Hepatocyte (in vitro differentiated cells): Measurements from ENCODE around the gene ZNF132. TPM values are rescaled to one million over a fixed set of nuclear protein-coding genes. Genes with fewer than 3 reads are reported as not detected.

Experiments used
- DNase-seq: peaks from one replicate; pipeline ENCODE4 v3.0.0-alpha.2; 2016; ENCODE audit warnings: low spot score
- H2AFZ ChIP-seq: fragments of 200-600 bp; sonication (generic); 2 replicates; pipeline ENCODE4 v1.6.0; 2016; ENCODE audit warnings: antibody characterized with exemption, mild to moderate bottlenecking
- H3K27ac ChIP-seq: fragments of 200-600 bp; sonication (generic); 2 replicates; pipeline ENCODE4 v1.5.1; 2016; ENCODE audit warnings: mild to moderate bottlenecking
- H3K27me3 ChIP-seq: fragments of 200-600 bp; sonication (generic); 2 replicates; pipeline ENCODE4 v1.6.1; 2016
- H3K36me3 ChIP-seq: fragments of 200-600 bp; sonication (generic); replicated peaks from 2 replicates; pipeline ENCODE4 v1.5.1; 2016; ENCODE audit warnings: low read depth; ENCODE audit not compliant: insufficient read depth
- H3K4me1 ChIP-seq: fragments of 200-600 bp; sonication (generic); 2 replicates; pipeline ENCODE4 v1.5.1; 2016; ENCODE audit warnings: mild to moderate bottlenecking, moderate library complexity; ENCODE audit not compliant: insufficient read depth
- H3K4me2 ChIP-seq: fragments of 200-600 bp; sonication (generic); 2 replicates; pipeline ENCODE4 v1.6.0; 2016
- H3K4me3 ChIP-seq: fragments of 200-600 bp; sonication (generic); 2 replicates; pipeline ENCODE4 v1.5.1; 2016; ENCODE audit warnings: mild to moderate bottlenecking
- H3K79me2 ChIP-seq: fragments of 200-600 bp; sonication (generic); 2 replicates; pipeline ENCODE4 v1.6.0; 2017; ENCODE audit warnings: mild to moderate bottlenecking
- H3K9me2 ChIP-seq: fragments of 200-600 bp; sonication (generic); replicated peaks from 2 replicates; pipeline ENCODE4 v1.6.0; 2017; ENCODE audit warnings: mild to moderate bottlenecking; ENCODE audit not compliant: insufficient read depth
- H3K9me3 ChIP-seq: fragments of 200-600 bp; sonication (generic); 2 replicates; pipeline ENCODE4 v1.5.1; 2016; ENCODE audit warnings: low read depth, mild to moderate bottlenecking
- H4K20me1 ChIP-seq: fragments of 200-600 bp; sonication (generic); 2 replicates; pipeline ENCODE4 v1.6.0; 2016; ENCODE audit warnings: mild to moderate bottlenecking; ENCODE audit not compliant: insufficient read depth, poor library complexity, severe bottlenecking
- CTCF ChIP-seq: fragments of 200-600 bp; sonication (generic); IDR thresholded peaks from 2 replicates; pipeline ENCODE4 v1.5.1; 2016; ENCODE audit warnings: antibody characterized with exemption, mild to moderate bottlenecking; ENCODE audit not compliant: poor library complexity
- EZH2 ChIP-seq: fragments of 200-600 bp; sonication (generic); IDR thresholded peaks from 2 replicates; pipeline ENCODE4 v1.6.1; 2016; ENCODE audit warnings: antibody characterized with exemption, mild to moderate bottlenecking, borderline replicate concordance
- EZH2phosphoT487 ChIP-seq: fragments of 200-600 bp; sonication (generic); IDR thresholded peaks from one replicate; pipeline ENCODE4 v1.6.1; 2018; ENCODE audit warnings: antibody characterized with exemption, mild to moderate bottlenecking, low read depth, moderate library complexity; ENCODE audit not compliant: unreplicated experiment, severe bottlenecking
- WGBS: methylation state at CpG from one replicate; pipeline ENCODE4 v1.1.6; 2016; ENCODE audit warnings: low lambda C conversion rate; ENCODE audit errors: missing lambda C conversion rate; 5-methylcytosine and 5-hydroxymethylcytosine counted together
- polyA plus RNA-seq: library from polyadenylated mRNA; unstranded; fragments of >200 nt; fragmentation: Nextera tagmentation; extraction: Ambion mirVana; gene quantifications from 2 replicates; pipeline ENCODE4 v1.2.1, GENCODE V29; 2016
- total RNA-seq: library from RNA; depleted of rRNA; stranded (reverse); fragments of >200 nt; gene quantifications from 2 replicates; pipeline ENCODE4 v1.2.3, GENCODE V29; 2014

The ZNF132 gene
- total and polyA plus RNA-seq, 2 experiments from 2014 or later, result 0.35 to 1.0 TPM

GRCh38 chr19:58440556-58440955 is 603 bp upstream of the ZNF132 start:
- WGBS, result 89% methylated on average over 20 of the region's 31 CpGs
- H2AFZ ChIP-seq, result peak overlapping the region; percentile 44
- no peaks in the 10 kb centered on the region for H3K9me3 ChIP-seq
- no peaks in the 10 kb centered on the region for H3K36me3 ChIP-seq
- H3K79me2 ChIP-seq, result no peaks in the 10 kb centered on the region
- peak overlapping the region; percentile 12 for H3K4me3 ChIP-seq
- H3K4me2 ChIP-seq, result peak overlapping the region; percentile 83
- H3K27ac ChIP-seq, result peak overlapping the region; percentile 13
- no peaks in the 10 kb centered on the region for H3K27me3 ChIP-seq
- H4K20me1 ChIP-seq, result no peaks in the 10 kb centered on the region
- DNase-seq, result no peak
- H3K4me1 ChIP-seq, result peaks cover 5% of the 10 kb centered on the region
- H3K9me2 ChIP-seq, result no peaks in the 10 kb centered on the region
- TF ChIP-seq CTCF (no peak), EZH2phosphoT487 (no peak), EZH2 (no peak)

DNA sequence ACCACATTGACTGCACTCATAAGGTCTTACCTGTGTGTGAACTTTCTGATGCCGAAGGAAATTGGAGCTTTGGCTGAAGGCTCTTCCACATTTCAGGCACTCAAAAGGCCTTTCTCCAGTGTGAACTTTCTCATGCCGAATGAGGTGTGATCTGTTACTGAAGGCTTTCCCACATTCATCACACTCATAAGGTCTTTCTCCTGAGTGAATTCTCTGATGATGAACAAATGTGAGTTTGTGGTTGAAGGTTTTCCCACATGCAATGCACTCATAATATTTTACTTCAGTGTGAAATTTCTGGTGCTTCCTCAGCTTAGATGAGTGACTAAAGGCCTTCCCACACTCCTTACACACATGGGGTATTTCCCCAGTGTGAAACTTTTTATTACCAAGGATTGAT is 5.7 kb downstream of the ZNF132 start:
- Histone ChIP-seq H3K36me3 (no peaks in the 10 kb centered on the region), H3K9me2 (no peaks in the 10 kb centered on the region), H3K27me3 (no peaks in the 10 kb centered on the region), H3K4me3 (no peak overlapping the region), H3K4me1 (no peaks in the 10 kb centered on the region), H2AFZ (no peak overlapping the region), H3K79me2 (no peaks in the 10 kb centered on the region), H3K4me2 (no peak overlapping the region), H3K27ac (no peak overlapping the region), H4K20me1 (no peaks in the 10 kb centered on the region), H3K9me3 (peaks cover 12% of the 10 kb centered on the region)
- no peak for DNase-seq
- TF ChIP-seq EZH2 (no peak), EZH2phosphoT487 (no peak), CTCF (no peak)
- 98% methylated on average over 2 of the region's 2 CpGs for WGBS

DNA sequence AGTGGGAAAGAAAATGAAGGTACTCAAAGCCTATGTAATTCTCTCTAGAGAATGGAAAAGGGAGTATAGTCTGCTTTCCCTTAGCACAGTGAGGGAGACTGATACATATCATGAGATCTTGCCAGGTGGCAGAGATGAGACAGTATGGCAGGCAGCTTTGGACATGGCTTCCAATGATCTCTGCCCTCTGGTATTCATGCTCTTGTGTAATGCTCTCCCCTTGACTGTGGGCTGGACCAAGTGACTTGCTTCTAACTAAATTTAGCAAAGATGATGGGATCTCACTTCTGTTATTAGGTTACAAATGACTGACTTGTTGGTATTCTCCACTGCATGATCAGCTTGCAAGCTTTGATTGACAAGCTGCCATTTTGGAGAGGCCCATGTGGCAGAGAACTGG is 10.2 kb downstream of the ZNF132 start:
- H2AFZ ChIP-seq, result no peak overlapping the region
- no peaks in the 10 kb centered on the region for H3K79me2 ChIP-seq
- TF ChIP-seq EZH2, result no peak
- no peak for TF ChIP-seq EZH2phosphoT487
- TF ChIP-seq CTCF, result no peak
- no peak overlapping the region for H3K27ac ChIP-seq
- no peaks in the 10 kb centered on the region for H3K36me3 ChIP-seq
- H3K4me3 ChIP-seq, result no peak overlapping the region
- no peak for DNase-seq
- no peaks in the 10 kb centered on the region for H3K4me1 ChIP-seq
- H4K20me1 ChIP-seq, result no peaks in the 10 kb centered on the region
- H3K9me3 ChIP-seq, result peaks cover 12% of the 10 kb centered on the region
- H3K27me3 ChIP-seq, result no peaks in the 10 kb centered on the region
- no peak overlapping the region for H3K4me2 ChIP-seq
- H3K9me2 ChIP-seq, result no peaks in the 10 kb centered on the region

GRCh38 chr19:58428617-58429016 is 11.3 kb downstream of the ZNF132 start:
- Histone ChIP-seq H3K4me1 (no peaks in the 10 kb centered on the region), H4K20me1 (no peaks in the 10 kb centered on the region), H3K4me3 (no peak overlapping the region), H3K9me2 (no peaks in the 10 kb centered on the region), H3K36me3 (no peaks in the 10 kb centered on the region), H3K27me3 (no peaks in the 10 kb centered on the region), H3K4me2 (no peak overlapping the region), H2AFZ (no peak overlapping the region), H3K27ac (no peak overlapping the region), H3K79me2 (no peaks in the 10 kb centered on the region), H3K9me3 (peaks cover 7% of the 10 kb centered on the region)
- DNase-seq, result no peak
- TF ChIP-seq EZH2phosphoT487 (no peak), CTCF (no peak), EZH2 (no peak)
- WGBS, result 71% methylated on average over 1 of the region's 1 CpG
